H1 (cell line): Measurements from ENCODE around the gene ST3GAL2.
"Not testable (repeated sequence)": the region's sequence is repeated elsewhere in the genome, so short reads cannot be mapped to it uniquely, and the experiment has no call there.

Source experiments
- POLR2AphosphoS5 ChIP-seq: IDR thresholded peaks from 2 replicates; pipeline ENCODE4 v1.6.1; 2011; ENCODE audit warnings: low read depth, low read length
- SAP30 ChIP-seq: fragments of 300-600 bp; sonication (generic); IDR thresholded peaks from 2 replicates; pipeline ENCODE4 v1.7.1; 2012; ENCODE audit warnings: low read length, moderate library complexity, mild to moderate bottlenecking, inconsistent platforms; ENCODE audit not compliant: insufficient read depth, insufficient replicate concordance
- TF ChIP-seq, protein P1 (sequence below), 3 experiments: IDR thresholded peaks; 1 replicate in 2 of 3; 2 replicates in 1 of 3; pipeline versions ENCODE4 v1.5.1 to v1.6.1; 2011; ENCODE audit warnings: low read length in 3 of 3, mild to moderate bottlenecking in 3 of 3, inconsistent platforms in 2 of 3, low read depth in 1 of 3, moderate library complexity in 1 of 3; ENCODE audit not compliant: insufficient read depth in 1 of 3; ENCODE audit errors: control extremely low read depth in 1 of 3

DNA sequence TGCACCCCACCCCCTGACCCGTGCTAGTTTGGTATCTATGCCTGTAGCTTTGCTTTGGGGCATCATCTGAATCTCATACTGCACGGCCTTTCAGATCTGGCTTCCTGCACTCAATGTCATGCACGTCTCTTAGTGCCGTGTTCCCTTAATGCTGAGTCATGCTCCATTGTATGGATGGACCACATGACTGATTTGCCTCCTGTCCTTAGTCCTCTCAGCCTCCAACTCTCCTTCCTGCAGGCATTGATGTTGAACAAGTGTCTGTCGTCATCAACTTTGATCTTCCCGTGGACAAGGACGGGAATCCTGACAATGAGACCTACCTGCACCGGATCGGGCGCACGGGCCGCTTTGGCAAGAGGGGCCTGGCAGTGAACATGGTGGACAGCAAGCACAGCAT, 106.2 kb downstream of the ST3GAL2 start:
- not testable (repeated sequence) for TF ChIP-seq SAP30, POLR2AphosphoS5
- TF ChIP-seq, protein P1, sequence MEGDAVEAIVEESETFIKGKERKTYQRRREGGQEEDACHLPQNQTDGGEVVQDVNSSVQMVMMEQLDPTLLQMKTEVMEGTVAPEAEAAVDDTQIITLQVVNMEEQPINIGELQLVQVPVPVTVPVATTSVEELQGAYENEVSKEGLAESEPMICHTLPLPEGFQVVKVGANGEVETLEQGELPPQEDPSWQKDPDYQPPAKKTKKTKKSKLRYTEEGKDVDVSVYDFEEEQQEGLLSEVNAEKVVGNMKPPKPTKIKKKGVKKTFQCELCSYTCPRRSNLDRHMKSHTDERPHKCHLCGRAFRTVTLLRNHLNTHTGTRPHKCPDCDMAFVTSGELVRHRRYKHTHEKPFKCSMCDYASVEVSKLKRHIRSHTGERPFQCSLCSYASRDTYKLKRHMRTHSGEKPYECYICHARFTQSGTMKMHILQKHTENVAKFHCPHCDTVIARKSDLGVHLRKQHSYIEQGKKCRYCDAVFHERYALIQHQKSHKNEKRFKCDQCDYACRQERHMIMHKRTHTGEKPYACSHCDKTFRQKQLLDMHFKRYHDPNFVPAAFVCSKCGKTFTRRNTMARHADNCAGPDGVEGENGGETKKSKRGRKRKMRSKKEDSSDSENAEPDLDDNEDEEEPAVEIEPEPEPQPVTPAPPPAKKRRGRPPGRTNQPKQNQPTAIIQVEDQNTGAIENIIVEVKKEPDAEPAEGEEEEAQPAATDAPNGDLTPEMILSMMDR (IDR thresholded peaks at IDR 0.05; ENCODE audit: control extremely low read depth in 1 of 3, insufficient read depth in 1 of 3, low read depth in 1 of 3, low read length in 3 of 3): not testable (repeated sequence)
